HL-60 (cell line): ENCODE measurements around the gene CAMK1D.

Source experiments
- CTCF ChIP-seq: IDR thresholded peaks from one replicate; pipeline ENCODE4 v1.5.1; 2011; ENCODE audit warnings: low read length, control low read depth, inconsistent platforms; ENCODE audit not compliant: insufficient read depth
- POLR2AphosphoS5 ChIP-seq: IDR thresholded peaks from 2 replicates; pipeline ENCODE4 v1.6.1; 2012; ENCODE audit warnings: low read depth
- REST ChIP-seq: IDR thresholded peaks from 2 replicates; pipeline ENCODE4 v1.6.1; 2012; ENCODE audit warnings: low read depth; ENCODE audit not compliant: insufficient replicate concordance
- SPI1 ChIP-seq: IDR thresholded peaks from 2 replicates; pipeline ENCODE4 v1.6.1; 2012; ENCODE audit warnings: low read depth, mild to moderate bottlenecking, borderline replicate concordance

GRCh38 chr10:12586741-12587140 lies 237.4 kb downstream of the CAMK1D start:
- TF ChIP-seq REST (no peak), CTCF (no peak), POLR2AphosphoS5 (no peak), SPI1 (no peak)
